HFF-Myc (cell line): ENCODE results near the gene SPAG6.

Experiments used
- DNase-seq: peaks from one replicate; pipeline ENCODE4 v3.0.0-alpha.2; 2011; ENCODE audit warnings: low read depth; ENCODE audit errors: extremely low read depth
- H3K4me3 ChIP-seq: replicated peaks from 2 replicates; pipeline ENCODE4 v1.5.1; 2011; ENCODE audit warnings: low read depth, mild to moderate bottlenecking, control low read depth, low read length
- CTCF ChIP-seq: IDR thresholded peaks from 2 replicates; pipeline ENCODE4 v1.5.1; 2012; ENCODE audit warnings: mild to moderate bottlenecking, low read depth, low read length, control low read depth; ENCODE audit errors: missing control alignments

The SPAG6 gene

GRCh38 chr10:22318772-22319171, 26.5 kb upstream of the SPAG6 start:
- TF ChIP-seq CTCF, result no peak
- DNase-seq, result no peak
- no peak overlapping the region for H3K4me3 ChIP-seq

- no peak for TF ChIP-seq CTCF
- no peak for DNase-seq
- H3K4me3 ChIP-seq, result no peak overlapping the region
Observed at GRCh38 chr10:22319547-22319979, 25.7 kb upstream of the SPAG6 start.

GRCh38 chr10:22319980-22320558, 25.2 kb upstream of the SPAG6 start:
- H3K4me3 ChIP-seq, result peak overlapping the region; percentile 25
- no peak for TF ChIP-seq CTCF
- DNase-seq, result no peak

- no peak for DNase-seq
- no peak for TF ChIP-seq CTCF
- H3K4me3 ChIP-seq, result peak within 1 kb of the TSS; percentile 69
Observed at GRCh38 chr10:22320591-22321155, 24.6 kb upstream of the SPAG6 start, which contains the start of gene BMI1. Gene BMI1 (plus strand): TSS chr10:22321099. CDS start chr10:22326450, 5,351 bp downstream.

- DNase-seq, result no peak
- TF ChIP-seq CTCF, result no peak
- H3K4me3 ChIP-seq, result peak overlapping the region; percentile 69
Observed at GRCh38 chr10:22321156-22321923, 24.0 kb upstream of the SPAG6 start.

GRCh38 chr10:22321924-22322640, 23.2 kb upstream of the SPAG6 start:
- TF ChIP-seq CTCF, result no peak
- H3K4me3 ChIP-seq, result peak overlapping the region; percentile 68
- DNase-seq, result no peak
